HEK293T (cell line): Measurements from ENCODE around the gene ATP8A2.

Experiments
- FOXM1 ChIP-seq: fragments of 450-650 bp; IDR thresholded peaks from 2 replicates; pipeline ENCODE4 v1.6.1; 2017; ENCODE audit warnings: mild to moderate bottlenecking, borderline replicate concordance
- HDGF ChIP-seq: fragments of 450-650 bp; IDR thresholded peaks from 2 replicates; pipeline ENCODE4 v1.6.1; 2017; ENCODE audit warnings: antibody characterized with exemption, borderline replicate concordance

DNA sequence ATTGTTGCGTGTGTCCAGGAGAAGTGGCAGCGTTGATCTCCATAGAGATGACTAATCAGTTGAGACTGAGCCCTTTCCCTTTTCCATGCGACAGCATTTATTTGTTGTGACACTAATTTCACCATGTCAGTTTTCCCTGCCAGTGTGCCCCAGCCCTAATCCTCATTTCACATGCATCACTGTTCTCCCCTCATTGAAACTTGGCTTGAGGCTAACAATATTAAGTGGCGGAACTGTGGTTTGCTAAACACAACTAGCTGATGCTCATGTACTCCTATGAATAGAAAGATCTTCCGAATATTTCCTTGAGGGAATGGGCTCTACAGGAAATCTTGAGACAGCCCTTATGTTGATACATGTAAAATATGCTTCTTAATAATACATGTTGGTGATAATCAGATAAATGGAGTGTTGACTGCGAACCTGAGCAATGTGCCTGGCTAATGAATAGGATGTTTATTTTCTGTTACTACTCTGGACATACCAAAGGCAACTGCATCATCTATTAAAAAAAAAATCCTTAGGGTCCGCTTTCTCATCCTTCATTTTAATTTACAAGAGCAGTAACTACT lies 258.6 kb downstream of the ATP8A2 start:
- TF ChIP-seq FOXM1 = no peak
- no peak for TF ChIP-seq HDGF
